DMS153 (cell line): ENCODE results near the gene TUBA8.
"Not testable (repeated sequence)": the region's sequence is repeated elsewhere in the genome, so short reads cannot be mapped to it uniquely, and the experiment has no call there.

Source experiments
- DNase-seq: peaks from one replicate; lab custom pipeline; 2025; lab: John Stamatoyannopoulos, UW

TUBA8 gene

GRCh38 chr22:18130018-18130417 lies 19.4 kb downstream of the TUBA8 start:
- no peak for DNase-seq

GRCh38 chr22:18130699-18131429 lies 20.3 kb downstream of the TUBA8 start:
- no peak for DNase-seq

- DNase-seq = no peak
These were observed 22.8 kb downstream of the TUBA8 start for GRCh38 chr22:18133452-18133851.

- DNase-seq = no peak
These were observed 26.1 kb downstream of the TUBA8 start for GRCh38 chr22:18136563-18137320.

- DNase-seq = not testable (repeated sequence)
These were observed 30.4 kb downstream of the TUBA8 start for GRCh38 chr22:18141004-18141403.

GRCh38 chr22:18144105-18144504 lies 33.5 kb downstream of the TUBA8 start:
- no peak for DNase-seq

GRCh38 chr22:18145676-18146388 lies 35.2 kb downstream of the TUBA8 start:
- peak; percentile 24 for DNase-seq

GRCh38 chr22:18146389-18146753 lies 35.8 kb downstream of the TUBA8 start:
- no peak for DNase-seq

- no peak for DNase-seq
These were observed 37.2 kb downstream of the TUBA8 start for GRCh38 chr22:18147791-18148190.

GRCh38 chr22:18148293-18148965 lies 37.8 kb downstream of the TUBA8 start:
- no peak for DNase-seq

- no peak for DNase-seq
These were observed 41.9 kb downstream of the TUBA8 start for GRCh38 chr22:18152519-18152918.

GRCh38 chr22:18154821-18155390 lies 44.3 kb downstream of the TUBA8 start:
- DNase-seq = no peak

GRCh38 chr22:18155546-18155945 lies 44.9 kb downstream of the TUBA8 start:
- DNase-seq = not testable (repeated sequence)

GRCh38 chr22:18156878-18157713 lies 46.5 kb downstream of the TUBA8 start:
- DNase-seq = peak; percentile 23

- DNase-seq = no peak
These were observed 47.1 kb downstream of the TUBA8 start for GRCh38 chr22:18157714-18158028.

GRCh38 chr22:18160641-18161040 lies 50.0 kb downstream of the TUBA8 start:
- DNase-seq = not testable (repeated sequence)

- DNase-seq = peak; percentile 23
These were observed 53.2 kb downstream of the TUBA8 start for GRCh38 chr22:18163843-18164242.

GRCh38 chr22:18164584-18164983 lies 54.0 kb downstream of the TUBA8 start:
- DNase-seq = peak; percentile 43

- DNase-seq = not testable (repeated sequence)
These were observed 54.7 kb downstream of the TUBA8 start for GRCh38 chr22:18165356-18165755.

- not testable (repeated sequence) for DNase-seq
These were observed 59.7 kb downstream of the TUBA8 start for GRCh38 chr22:18170284-18170683.

GRCh38 chr22:18172203-18172602 lies 61.6 kb downstream of the TUBA8 start:
- DNase-seq = not testable (repeated sequence)
